HCT116 (cell line): ENCODE measurements around the gene LMNTD2.

Source experiments
- CBX3 ChIP-seq: IDR thresholded peaks from 2 replicates; pipeline ENCODE4 v1.6.1; 2012; ENCODE audit warnings: low read depth
- EZH2 ChIP-seq: fragments of 200-600 bp; sonication (generic); IDR thresholded peaks from 2 replicates; pipeline ENCODE4 v1.6.1; 2017; ENCODE audit warnings: antibody characterized with exemption, mixed run types
- EZH2phosphoT487 ChIP-seq: fragments of 200-600 bp; IDR thresholded peaks from 2 replicates; pipeline ENCODE4 v1.6.1; 2018; ENCODE audit warnings: antibody characterized with exemption, borderline replicate concordance
- JUND ChIP-seq: IDR thresholded peaks from 2 replicates; pipeline ENCODE4 v1.6.1; 2012
- POLR2A ChIP-seq: IDR thresholded peaks from 2 replicates; pipeline ENCODE4 v1.7.0; 2011; ENCODE audit warnings: borderline replicate concordance; ENCODE audit not compliant: insufficient read depth, insufficient read length; ENCODE audit errors: extremely low read depth
- POLR2AphosphoS5 ChIP-seq: IDR thresholded peaks from 2 replicates; pipeline ENCODE4 v1.6.1; 2011; ENCODE audit warnings: mild to moderate bottlenecking, low read depth, low read length, moderate library complexity
- RAD21 ChIP-seq: IDR thresholded peaks from 2 replicates; pipeline ENCODE4 v1.6.1; 2012; ENCODE audit warnings: low read depth, mild to moderate bottlenecking
- SP1 ChIP-seq: IDR thresholded peaks from 2 replicates; pipeline ENCODE4 v1.6.1; 2012; ENCODE audit warnings: low read depth
- TCF7L2 ChIP-seq: IDR thresholded peaks from 2 replicates; pipeline ENCODE4 v1.7.0; 2011; ENCODE audit warnings: borderline replicate concordance, inconsistent platforms; ENCODE audit not compliant: insufficient read depth, insufficient read length; ENCODE audit errors: extremely low read depth
- ZNF274 ChIP-seq: fragments of 200-500 bp; sonication (Bioruptor generic); IDR thresholded peaks from 2 replicates; pipeline ENCODE4 v1.6.1; 2014; ENCODE audit warnings: mild to moderate bottlenecking, low read depth, low read length, inconsistent platforms
- TF ChIP-seq, protein P1 (sequence below): IDR thresholded peaks from 2 replicates; pipeline ENCODE4 v1.6.1; 2012
- TF ChIP-seq, protein P2 (sequence below): IDR thresholded peaks from 2 replicates; pipeline ENCODE4 v1.6.1; 2011; ENCODE audit warnings: mild to moderate bottlenecking, low read length, moderate library complexity; ENCODE audit not compliant: insufficient replicate concordance; ENCODE audit errors: extremely low read depth
- TF ChIP-seq, protein P3 (sequence below), 3 experiments: fragments of 200-600 bp in 1 of 3; sonication (generic) in 1 of 3; IDR thresholded peaks in 2 of 3; conservative IDR thresholded peaks in 1 of 3; 2 replicates each; pipeline ENCODE4 v1.5.1; 2012 to 2017; ENCODE audit warnings: low read depth in 2 of 3, low read length in 2 of 3, antibody characterized with exemption in 1 of 3, borderline replicate concordance in 1 of 3, control low read depth in 1 of 3, mild to moderate bottlenecking in 1 of 3, mixed read lengths in 1 of 3, mixed run types in 1 of 3, moderate library complexity in 1 of 3; ENCODE audit not compliant: insufficient read depth in 1 of 3
- TF ChIP-seq, protein P4 (sequence below): IDR thresholded peaks from 2 replicates; pipeline ENCODE4 v1.6.1; 2012; ENCODE audit warnings: low read depth

DNA sequence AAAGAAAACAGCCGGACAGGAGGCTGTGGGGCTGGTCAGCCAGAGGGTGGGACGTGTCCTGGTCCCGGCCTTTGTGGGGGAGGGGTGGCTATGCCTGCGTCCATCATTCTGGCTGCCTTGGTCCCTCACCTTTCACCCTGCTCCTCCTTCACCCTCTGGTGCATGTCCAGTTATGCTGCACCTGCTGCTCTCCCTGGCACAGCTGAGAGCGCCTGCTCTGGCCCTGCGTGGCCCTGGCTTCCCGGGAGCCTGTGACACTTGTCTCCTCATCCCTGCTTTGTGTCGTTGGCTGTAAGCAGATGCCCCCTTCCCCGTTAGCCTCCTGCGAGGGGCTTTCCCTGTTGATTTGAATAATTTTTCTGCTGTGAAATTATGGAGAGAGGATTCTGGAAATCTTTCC lies 32.4 kb upstream of the LMNTD2 start:
- TF ChIP-seq EZH2: no peak
- TF ChIP-seq, protein P1, sequence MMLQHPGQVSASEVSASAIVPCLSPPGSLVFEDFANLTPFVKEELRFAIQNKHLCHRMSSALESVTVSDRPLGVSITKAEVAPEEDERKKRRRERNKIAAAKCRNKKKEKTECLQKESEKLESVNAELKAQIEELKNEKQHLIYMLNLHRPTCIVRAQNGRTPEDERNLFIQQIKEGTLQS: no peak
- TF ChIP-seq, protein P2, sequence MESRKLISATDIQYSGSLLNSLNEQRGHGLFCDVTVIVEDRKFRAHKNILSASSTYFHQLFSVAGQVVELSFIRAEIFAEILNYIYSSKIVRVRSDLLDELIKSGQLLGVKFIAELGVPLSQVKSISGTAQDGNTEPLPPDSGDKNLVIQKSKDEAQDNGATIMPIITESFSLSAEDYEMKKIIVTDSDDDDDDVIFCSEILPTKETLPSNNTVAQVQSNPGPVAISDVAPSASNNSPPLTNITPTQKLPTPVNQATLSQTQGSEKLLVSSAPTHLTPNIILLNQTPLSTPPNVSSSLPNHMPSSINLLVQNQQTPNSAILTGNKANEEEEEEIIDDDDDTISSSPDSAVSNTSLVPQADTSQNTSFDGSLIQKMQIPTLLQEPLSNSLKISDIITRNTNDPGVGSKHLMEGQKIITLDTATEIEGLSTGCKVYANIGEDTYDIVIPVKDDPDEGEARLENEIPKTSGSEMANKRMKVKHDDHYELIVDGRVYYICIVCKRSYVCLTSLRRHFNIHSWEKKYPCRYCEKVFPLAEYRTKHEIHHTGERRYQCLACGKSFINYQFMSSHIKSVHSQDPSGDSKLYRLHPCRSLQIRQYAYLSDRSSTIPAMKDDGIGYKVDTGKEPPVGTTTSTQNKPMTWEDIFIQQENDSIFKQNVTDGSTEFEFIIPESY: no peak
- TF ChIP-seq, protein P3, sequence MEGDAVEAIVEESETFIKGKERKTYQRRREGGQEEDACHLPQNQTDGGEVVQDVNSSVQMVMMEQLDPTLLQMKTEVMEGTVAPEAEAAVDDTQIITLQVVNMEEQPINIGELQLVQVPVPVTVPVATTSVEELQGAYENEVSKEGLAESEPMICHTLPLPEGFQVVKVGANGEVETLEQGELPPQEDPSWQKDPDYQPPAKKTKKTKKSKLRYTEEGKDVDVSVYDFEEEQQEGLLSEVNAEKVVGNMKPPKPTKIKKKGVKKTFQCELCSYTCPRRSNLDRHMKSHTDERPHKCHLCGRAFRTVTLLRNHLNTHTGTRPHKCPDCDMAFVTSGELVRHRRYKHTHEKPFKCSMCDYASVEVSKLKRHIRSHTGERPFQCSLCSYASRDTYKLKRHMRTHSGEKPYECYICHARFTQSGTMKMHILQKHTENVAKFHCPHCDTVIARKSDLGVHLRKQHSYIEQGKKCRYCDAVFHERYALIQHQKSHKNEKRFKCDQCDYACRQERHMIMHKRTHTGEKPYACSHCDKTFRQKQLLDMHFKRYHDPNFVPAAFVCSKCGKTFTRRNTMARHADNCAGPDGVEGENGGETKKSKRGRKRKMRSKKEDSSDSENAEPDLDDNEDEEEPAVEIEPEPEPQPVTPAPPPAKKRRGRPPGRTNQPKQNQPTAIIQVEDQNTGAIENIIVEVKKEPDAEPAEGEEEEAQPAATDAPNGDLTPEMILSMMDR (IDR thresholded peaks at IDR 0.05 in 2 of 3, conservative IDR thresholded peaks at IDR 0.05 in 1 of 3; ENCODE audit: borderline replicate concordance in 1 of 3, insufficient read depth in 1 of 3, low read depth in 2 of 3, low read length in 2 of 3): no peak
- TF ChIP-seq POLR2A: no peak
- TF ChIP-seq POLR2AphosphoS5: no peak
- no peak for TF ChIP-seq ZNF274
- no peak for TF ChIP-seq TCF7L2
- no peak for TF ChIP-seq SP1
- no peak for TF ChIP-seq RAD21
- TF ChIP-seq, protein P4, sequence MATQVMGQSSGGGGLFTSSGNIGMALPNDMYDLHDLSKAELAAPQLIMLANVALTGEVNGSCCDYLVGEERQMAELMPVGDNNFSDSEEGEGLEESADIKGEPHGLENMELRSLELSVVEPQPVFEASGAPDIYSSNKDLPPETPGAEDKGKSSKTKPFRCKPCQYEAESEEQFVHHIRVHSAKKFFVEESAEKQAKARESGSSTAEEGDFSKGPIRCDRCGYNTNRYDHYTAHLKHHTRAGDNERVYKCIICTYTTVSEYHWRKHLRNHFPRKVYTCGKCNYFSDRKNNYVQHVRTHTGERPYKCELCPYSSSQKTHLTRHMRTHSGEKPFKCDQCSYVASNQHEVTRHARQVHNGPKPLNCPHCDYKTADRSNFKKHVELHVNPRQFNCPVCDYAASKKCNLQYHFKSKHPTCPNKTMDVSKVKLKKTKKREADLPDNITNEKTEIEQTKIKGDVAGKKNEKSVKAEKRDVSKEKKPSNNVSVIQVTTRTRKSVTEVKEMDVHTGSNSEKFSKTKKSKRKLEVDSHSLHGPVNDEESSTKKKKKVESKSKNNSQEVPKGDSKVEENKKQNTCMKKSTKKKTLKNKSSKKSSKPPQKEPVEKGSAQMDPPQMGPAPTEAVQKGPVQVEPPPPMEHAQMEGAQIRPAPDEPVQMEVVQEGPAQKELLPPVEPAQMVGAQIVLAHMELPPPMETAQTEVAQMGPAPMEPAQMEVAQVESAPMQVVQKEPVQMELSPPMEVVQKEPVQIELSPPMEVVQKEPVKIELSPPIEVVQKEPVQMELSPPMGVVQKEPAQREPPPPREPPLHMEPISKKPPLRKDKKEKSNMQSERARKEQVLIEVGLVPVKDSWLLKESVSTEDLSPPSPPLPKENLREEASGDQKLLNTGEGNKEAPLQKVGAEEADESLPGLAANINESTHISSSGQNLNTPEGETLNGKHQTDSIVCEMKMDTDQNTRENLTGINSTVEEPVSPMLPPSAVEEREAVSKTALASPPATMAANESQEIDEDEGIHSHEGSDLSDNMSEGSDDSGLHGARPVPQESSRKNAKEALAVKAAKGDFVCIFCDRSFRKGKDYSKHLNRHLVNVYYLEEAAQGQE: no peak
- no peak for TF ChIP-seq JUND
- no peak for TF ChIP-seq CBX3
- TF ChIP-seq EZH2phosphoT487: no peak
